ENCODE measurements around the gene CENATAC.
"Not testable (repeated sequence)": the region's sequence is repeated elsewhere in the genome, so short reads cannot be mapped to it uniquely, and the experiment has no call there.

CENATAC gene

DNA sequence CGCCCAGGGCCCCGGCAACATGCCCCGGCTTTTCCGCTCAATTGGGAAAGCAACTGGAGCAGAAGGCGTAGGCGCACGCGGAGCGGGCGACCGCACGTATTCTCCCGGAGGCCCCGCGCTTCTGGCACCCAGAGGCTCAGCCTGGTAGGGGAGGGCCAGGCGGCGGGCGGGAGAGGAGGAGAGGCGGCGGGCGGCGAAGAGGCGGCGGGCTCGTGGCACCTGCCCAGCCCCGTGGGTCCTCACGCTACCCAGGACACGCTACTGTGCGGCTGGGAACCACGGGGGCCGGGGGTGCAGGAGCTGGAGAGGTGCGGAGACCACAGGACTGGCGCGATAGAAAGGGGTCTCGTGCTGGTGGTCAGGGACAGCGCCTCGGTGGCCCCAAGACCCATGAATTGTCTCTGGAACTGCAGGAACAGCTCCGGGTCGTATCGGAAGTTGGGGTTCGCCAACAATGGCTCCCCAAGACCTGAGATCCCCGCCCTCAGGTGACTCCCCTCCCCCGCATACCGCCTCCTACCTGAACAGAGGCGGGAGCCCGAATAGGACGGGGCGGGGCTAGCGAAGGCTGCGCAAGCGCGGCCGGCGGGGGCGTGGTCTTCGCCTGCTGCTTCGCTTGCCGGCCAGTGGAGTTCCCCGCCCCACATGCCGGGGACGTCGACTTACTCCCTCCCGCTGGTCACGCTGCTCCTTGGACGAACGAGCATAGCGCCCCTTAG, 32.5 kb downstream of the CENATAC start, which contains the start of gene SLC37A4:
Gene SLC37A4 (minus strand): TSS at position 549 of the 719 bp plus-strand sequence.
- peak; percentile 92 for ATAC-seq
- no peak for TF ChIP-seq ZNF565 (CRISPR knock-in tag; conservative IDR thresholded peaks at IDR 0.05; ENCODE audit: low read depth)
- no peak for TF ChIP-seq ZFP3 (CRISPR knock-in tag; IDR thresholded peaks at IDR 0.05)
- TF ChIP-seq GLIS3 (CRISPR knock-in tag; IDR thresholded peaks at IDR 0.05), result no peak
- no peak for TF ChIP-seq ZFP30 (CRISPR knock-in tag; IDR thresholded peaks at IDR 0.05)
- no peak for TF ChIP-seq SNAI2 (CRISPR knock-in tag; IDR thresholded peaks at IDR 0.05)

GRCh38 chr11:119031912-119032280, 34.0 kb downstream of the CENATAC start:
- ATAC-seq, result no peak
- TF ChIP-seq BACH2 (CRISPR knock-in tag; IDR thresholded peaks at IDR 0.05; ENCODE audit: borderline replicate concordance) (no peak), POU6F1 (CRISPR knock-in tag; IDR thresholded peaks at IDR 0.05; ENCODE audit: borderline replicate concordance, low read depth) (no peak), ZNF70 (CRISPR knock-in tag; IDR thresholded peaks at IDR 0.05) (no peak), TOX (CRISPR knock-in tag; IDR thresholded peaks at IDR 0.05; ENCODE audit: borderline replicate concordance) (no peak), ESRRG (CRISPR knock-in tag; IDR thresholded peaks at IDR 0.05) (no peak), SNAI2 (CRISPR knock-in tag; IDR thresholded peaks at IDR 0.05) (no peak), RARB (CRISPR knock-in tag; IDR thresholded peaks at IDR 0.05) (no peak), TCF4 (CRISPR knock-in tag; IDR thresholded peaks at IDR 0.05; ENCODE audit: borderline replicate concordance) (no peak), CSDC2 (CRISPR knock-in tag; IDR thresholded peaks at IDR 0.05) (no peak), ZNF565 (CRISPR knock-in tag; conservative IDR thresholded peaks at IDR 0.05; ENCODE audit: low read depth) (no peak), ZFP30 (CRISPR knock-in tag; IDR thresholded peaks at IDR 0.05) (no peak), ISL1 (CRISPR knock-in tag; IDR thresholded peaks at IDR 0.05) (no peak), PPARA (CRISPR knock-in tag; IDR thresholded peaks at IDR 0.05; ENCODE audit: borderline replicate concordance) (no peak), OSR1 (CRISPR knock-in tag; IDR thresholded peaks at IDR 0.05) (no peak), ARNTL (CRISPR knock-in tag; IDR thresholded peaks at IDR 0.05; ENCODE audit: borderline replicate concordance, low read depth) (no peak), ZNF8 (CRISPR knock-in tag; IDR thresholded peaks at IDR 0.05) (no peak), ZC3H10 (CRISPR knock-in tag; IDR thresholded peaks at IDR 0.05) (no peak), ZFP3 (CRISPR knock-in tag; IDR thresholded peaks at IDR 0.05) (no peak), GLIS3 (CRISPR knock-in tag; IDR thresholded peaks at IDR 0.05) (no peak)
- TF ChIP-seq, protein P1, sequence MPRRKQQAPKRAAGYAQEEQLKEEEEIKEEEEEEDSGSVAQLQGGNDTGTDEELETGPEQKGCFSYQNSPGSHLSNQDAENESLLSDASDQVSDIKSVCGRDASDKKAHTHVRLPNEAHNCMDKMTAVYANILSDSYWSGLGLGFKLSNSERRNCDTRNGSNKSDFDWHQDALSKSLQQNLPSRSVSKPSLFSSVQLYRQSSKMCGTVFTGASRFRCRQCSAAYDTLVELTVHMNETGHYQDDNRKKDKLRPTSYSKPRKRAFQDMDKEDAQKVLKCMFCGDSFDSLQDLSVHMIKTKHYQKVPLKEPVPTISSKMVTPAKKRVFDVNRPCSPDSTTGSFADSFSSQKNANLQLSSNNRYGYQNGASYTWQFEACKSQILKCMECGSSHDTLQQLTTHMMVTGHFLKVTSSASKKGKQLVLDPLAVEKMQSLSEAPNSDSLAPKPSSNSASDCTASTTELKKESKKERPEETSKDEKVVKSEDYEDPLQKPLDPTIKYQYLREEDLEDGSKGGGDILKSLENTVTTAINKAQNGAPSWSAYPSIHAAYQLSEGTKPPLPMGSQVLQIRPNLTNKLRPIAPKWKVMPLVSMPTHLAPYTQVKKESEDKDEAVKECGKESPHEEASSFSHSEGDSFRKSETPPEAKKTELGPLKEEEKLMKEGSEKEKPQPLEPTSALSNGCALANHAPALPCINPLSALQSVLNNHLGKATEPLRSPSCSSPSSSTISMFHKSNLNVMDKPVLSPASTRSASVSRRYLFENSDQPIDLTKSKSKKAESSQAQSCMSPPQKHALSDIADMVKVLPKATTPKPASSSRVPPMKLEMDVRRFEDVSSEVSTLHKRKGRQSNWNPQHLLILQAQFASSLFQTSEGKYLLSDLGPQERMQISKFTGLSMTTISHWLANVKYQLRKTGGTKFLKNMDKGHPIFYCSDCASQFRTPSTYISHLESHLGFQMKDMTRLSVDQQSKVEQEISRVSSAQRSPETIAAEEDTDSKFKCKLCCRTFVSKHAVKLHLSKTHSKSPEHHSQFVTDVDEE (CRISPR knock-in tag; IDR thresholded peaks at IDR 0.05), result no peak

DNA sequence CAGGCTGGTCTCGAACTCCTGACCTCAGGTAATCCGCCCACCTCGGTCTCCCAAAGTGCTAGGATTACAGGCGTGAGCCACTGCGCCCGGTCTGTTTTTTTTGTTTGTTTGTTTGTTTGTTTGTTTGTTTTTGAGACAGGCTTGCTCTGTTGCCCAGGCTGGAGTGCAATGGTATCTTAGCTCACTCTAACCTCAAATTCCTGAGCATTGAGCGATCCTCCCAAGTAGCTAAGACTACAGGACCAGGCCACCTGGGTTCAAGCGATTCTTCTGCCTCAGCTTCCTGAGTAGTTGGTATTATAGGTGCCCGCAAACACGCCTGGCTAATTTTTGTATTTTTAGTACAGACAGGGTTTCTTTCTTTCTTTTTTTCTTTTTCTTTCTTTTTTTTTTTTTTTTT, 35.5 kb downstream of the CENATAC start:
- ATAC-seq, result not testable (repeated sequence)

- ATAC-seq, result no peak
- TF ChIP-seq ZNF8 (CRISPR knock-in tag; IDR thresholded peaks at IDR 0.05), result no peak
- TF ChIP-seq CSRNP3 (CRISPR knock-in tag; IDR thresholded peaks at IDR 0.05), result no peak
- TF ChIP-seq, protein P2, sequence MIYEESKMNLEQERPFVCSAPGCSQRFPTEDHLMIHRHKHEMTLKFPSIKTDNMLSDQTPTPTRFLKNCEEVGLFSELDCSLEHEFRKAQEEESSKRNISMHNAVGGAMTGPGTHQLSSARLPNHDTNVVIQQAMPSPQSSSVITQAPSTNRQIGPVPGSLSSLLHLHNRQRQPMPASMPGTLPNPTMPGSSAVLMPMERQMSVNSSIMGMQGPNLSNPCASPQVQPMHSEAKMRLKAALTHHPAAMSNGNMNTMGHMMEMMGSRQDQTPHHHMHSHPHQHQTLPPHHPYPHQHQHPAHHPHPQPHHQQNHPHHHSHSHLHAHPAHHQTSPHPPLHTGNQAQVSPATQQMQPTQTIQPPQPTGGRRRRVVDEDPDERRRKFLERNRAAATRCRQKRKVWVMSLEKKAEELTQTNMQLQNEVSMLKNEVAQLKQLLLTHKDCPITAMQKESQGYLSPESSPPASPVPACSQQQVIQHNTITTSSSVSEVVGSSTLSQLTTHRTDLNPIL (CRISPR knock-in tag; IDR thresholded peaks at IDR 0.05; ENCODE audit: low read depth), result no peak
- TF ChIP-seq RARB (CRISPR knock-in tag; IDR thresholded peaks at IDR 0.05), result no peak
- TF ChIP-seq ZC3H10 (CRISPR knock-in tag; IDR thresholded peaks at IDR 0.05), result no peak
- TF ChIP-seq ARNTL (CRISPR knock-in tag; IDR thresholded peaks at IDR 0.05; ENCODE audit: borderline replicate concordance, low read depth), result no peak
- TF ChIP-seq ZNF565 (CRISPR knock-in tag; conservative IDR thresholded peaks at IDR 0.05; ENCODE audit: low read depth), result no peak
- TF ChIP-seq PPARA (CRISPR knock-in tag; IDR thresholded peaks at IDR 0.05; ENCODE audit: borderline replicate concordance), result no peak
- no peak for TF ChIP-seq GLIS3 (CRISPR knock-in tag; IDR thresholded peaks at IDR 0.05)
These were observed 36.9 kb downstream of the CENATAC start for GRCh38 chr11:119034813-119035212.

All from SK-N-SH treated with all-trans-retinoic acid at 6 μM for 48 hours (cell line).